ENCODE results near the gene RHBDL1. TPM values are rescaled to one million over a fixed set of nuclear protein-coding genes. Genes with fewer than 3 reads are reported as not detected.

The RHBDL1 gene
- total and polyA plus RNA-seq, 2 donors (not counting 1 experiment from before 2014, with no cell fraction given) = 0.76 to 7.1 TPM

DNA sequence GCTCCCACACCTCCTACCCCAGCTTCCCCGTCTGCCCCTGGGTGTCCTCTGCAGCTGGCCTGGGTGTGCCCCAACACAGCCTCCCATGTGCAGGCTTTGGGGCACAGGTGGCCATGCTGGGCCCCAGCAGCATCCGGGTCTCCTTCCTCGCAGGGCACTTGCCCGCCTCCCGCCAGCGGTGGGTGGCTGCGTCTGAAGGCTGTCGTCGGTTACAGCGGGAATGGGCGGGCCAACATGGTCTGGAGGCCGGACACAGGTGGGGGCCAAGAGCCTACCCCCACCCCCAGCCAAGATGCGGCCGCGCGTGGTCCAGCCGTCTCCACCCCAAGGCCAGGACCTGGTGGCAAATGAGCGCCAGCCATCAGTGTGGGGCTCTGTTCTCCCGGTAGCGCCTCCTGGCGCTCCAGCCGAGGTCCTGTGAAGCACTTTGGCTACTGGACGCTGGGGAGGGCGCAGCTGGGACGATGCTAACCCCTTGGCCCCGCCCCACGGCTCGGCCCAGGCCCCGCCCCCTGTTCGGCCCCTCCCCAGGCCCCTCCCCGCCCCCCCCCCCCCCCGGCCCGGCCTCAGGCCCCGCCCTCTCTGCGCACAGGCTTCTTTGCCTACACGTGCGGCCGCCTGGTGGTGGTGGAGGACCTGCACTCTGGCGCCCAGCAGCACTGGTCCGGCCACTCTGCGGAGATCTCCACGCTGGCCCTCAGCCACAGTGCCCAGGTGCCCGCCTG is 14.8 kb upstream of the RHBDL1 start:
- Histone ChIP-seq H3K27ac (ENCODE audit: insufficient read depth, low read length) (no peak overlapping the region), H4K20me1 (ENCODE audit: control insufficient read depth, extremely low read depth, insufficient read depth, low read length) (no peaks in the 10 kb centered on the region), H3K27me3 (ENCODE audit: control insufficient read depth, insufficient read depth, low read length) (no peaks in the 10 kb centered on the region), H2AFZ (ENCODE audit: low read length) (no peak overlapping the region), H3K9ac (ENCODE audit: insufficient read depth, low read length) (no peak overlapping the region), H3K79me2 (ENCODE audit: control insufficient read depth, insufficient read depth, low read length) (no peaks in the 10 kb centered on the region), H3K9me3 (ENCODE audit: control insufficient read depth, insufficient read depth, low read depth, low read length) (no peaks in the 10 kb centered on the region), H3K4me2 (ENCODE audit: extremely low read depth, insufficient read depth, low read length) (no peak overlapping the region), H3K4me3 (replicated peaks in 1 of 4; ENCODE audit: control extremely low read depth in 1 of 4, insufficient read depth in 1 of 4, low read depth in 3 of 4, low read length in 4 of 4) (no peak overlapping the region), H3K4me1 (ENCODE audit: control insufficient read depth, extremely low read depth, insufficient read depth, low read length) (no peaks in the 10 kb centered on the region), H3K36me3 (ENCODE audit: control insufficient read depth, insufficient read depth, low read length) (peaks cover 10% of the 10 kb centered on the region)
- TF ChIP-seq, protein P1, sequence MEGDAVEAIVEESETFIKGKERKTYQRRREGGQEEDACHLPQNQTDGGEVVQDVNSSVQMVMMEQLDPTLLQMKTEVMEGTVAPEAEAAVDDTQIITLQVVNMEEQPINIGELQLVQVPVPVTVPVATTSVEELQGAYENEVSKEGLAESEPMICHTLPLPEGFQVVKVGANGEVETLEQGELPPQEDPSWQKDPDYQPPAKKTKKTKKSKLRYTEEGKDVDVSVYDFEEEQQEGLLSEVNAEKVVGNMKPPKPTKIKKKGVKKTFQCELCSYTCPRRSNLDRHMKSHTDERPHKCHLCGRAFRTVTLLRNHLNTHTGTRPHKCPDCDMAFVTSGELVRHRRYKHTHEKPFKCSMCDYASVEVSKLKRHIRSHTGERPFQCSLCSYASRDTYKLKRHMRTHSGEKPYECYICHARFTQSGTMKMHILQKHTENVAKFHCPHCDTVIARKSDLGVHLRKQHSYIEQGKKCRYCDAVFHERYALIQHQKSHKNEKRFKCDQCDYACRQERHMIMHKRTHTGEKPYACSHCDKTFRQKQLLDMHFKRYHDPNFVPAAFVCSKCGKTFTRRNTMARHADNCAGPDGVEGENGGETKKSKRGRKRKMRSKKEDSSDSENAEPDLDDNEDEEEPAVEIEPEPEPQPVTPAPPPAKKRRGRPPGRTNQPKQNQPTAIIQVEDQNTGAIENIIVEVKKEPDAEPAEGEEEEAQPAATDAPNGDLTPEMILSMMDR (conservative IDR thresholded peaks at IDR 0.05 in 1 of 2, IDR thresholded peaks at IDR 0.05 in 1 of 2; ENCODE audit: low read depth in 1 of 2, low read length in 2 of 2) = peak; percentile 37 to 48
- no peak for TF ChIP-seq EZH2 (IDR thresholded peaks at IDR 0.05; ENCODE audit: low read length, missing control alignments)
- peak; percentile 60 to 80 for DNase-seq (ENCODE audit: low read depth in 2 of 2)

DNA sequence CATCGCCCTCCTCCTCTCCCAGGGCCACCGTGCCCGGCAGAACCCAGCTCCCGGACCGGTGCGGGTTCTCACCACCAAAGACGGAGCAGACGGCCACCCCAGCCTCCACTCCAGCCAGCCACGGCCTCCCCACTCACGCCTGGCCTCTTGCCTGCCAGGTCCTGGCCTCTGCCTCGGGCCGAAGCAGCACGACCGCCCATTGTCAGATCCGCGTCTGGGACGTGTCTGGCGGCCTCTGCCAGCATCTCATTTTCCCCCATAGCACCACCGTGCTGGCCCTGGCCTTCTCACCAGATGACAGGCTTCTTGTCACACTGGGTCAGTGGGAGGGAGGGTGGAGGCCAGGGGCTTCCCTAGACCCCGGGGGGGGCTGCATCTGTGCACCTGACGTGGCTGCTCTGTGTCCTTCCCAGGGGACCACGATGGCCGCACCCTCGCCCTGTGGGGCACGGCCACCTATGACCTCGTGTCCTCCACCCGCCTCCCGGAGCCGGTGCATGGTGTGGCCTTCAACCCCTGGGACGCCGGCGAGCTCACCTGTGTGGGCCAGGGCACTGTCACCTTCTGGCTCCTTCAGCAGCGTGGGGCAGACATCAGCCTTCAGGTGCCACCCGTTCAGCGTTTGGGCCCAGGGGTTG is 14.2 kb upstream of the RHBDL1 start:
- Histone ChIP-seq H3K4me3 (replicated peaks in 1 of 4; ENCODE audit: control extremely low read depth in 1 of 4, insufficient read depth in 1 of 4, low read depth in 3 of 4, low read length in 4 of 4) (no peak overlapping the region), H3K27ac (ENCODE audit: insufficient read depth, low read length) (no peak overlapping the region), H2AFZ (ENCODE audit: low read length) (no peak overlapping the region)

DNA sequence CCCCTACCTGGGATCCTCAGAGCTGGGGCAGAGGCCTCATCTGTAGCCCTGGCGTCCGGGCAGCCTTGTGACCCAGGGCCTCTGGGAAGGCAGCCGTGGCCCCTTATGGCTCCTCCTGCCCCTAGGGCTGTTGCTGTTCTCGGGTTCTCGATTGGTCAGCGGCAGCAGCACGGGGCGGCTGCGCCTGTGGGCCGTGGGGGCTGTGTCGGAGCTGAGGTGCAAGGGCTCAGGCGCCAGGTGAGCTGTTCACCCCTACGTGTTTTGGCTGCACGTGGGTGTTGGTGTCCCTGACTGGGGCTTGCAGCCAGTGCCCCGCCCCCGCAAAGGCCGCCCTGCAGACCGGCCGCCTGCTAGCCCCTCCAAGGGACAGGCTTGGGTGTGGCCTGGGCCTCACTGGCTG is 13.4 kb upstream of the RHBDL1 start:
- no peak overlapping the region for H3K4me2 ChIP-seq (ENCODE audit: extremely low read depth, insufficient read depth, low read length)
- no peaks in the 10 kb centered on the region for H3K9me3 ChIP-seq (ENCODE audit: control insufficient read depth, insufficient read depth, low read depth, low read length)
- H3K4me1 ChIP-seq (ENCODE audit: control insufficient read depth, extremely low read depth, insufficient read depth, low read length) = no peaks in the 10 kb centered on the region
- H3K79me2 ChIP-seq (ENCODE audit: control insufficient read depth, insufficient read depth, low read length) = no peaks in the 10 kb centered on the region
- DNase-seq (ENCODE audit: low read depth in 2 of 2) = no peak
- no peak overlapping the region for H3K9ac ChIP-seq (ENCODE audit: insufficient read depth, low read length)
- no peak overlapping the region for H3K27ac ChIP-seq (ENCODE audit: insufficient read depth, low read length)
- H3K4me3 ChIP-seq (replicated peaks in 1 of 4; ENCODE audit: control extremely low read depth in 1 of 4, insufficient read depth in 1 of 4, low read depth in 3 of 4, low read length in 4 of 4) = no peak overlapping the region
- H3K36me3 ChIP-seq (ENCODE audit: control insufficient read depth, insufficient read depth, low read length) = peaks cover 9% of the 10 kb centered on the region
- no peak overlapping the region for H2AFZ ChIP-seq (ENCODE audit: low read length)
- TF ChIP-seq EZH2 (IDR thresholded peaks at IDR 0.05; ENCODE audit: low read length, missing control alignments) = no peak
- TF ChIP-seq, protein P1 (conservative IDR thresholded peaks at IDR 0.05 in 1 of 2, IDR thresholded peaks at IDR 0.05 in 1 of 2; ENCODE audit: low read depth in 1 of 2, low read length in 2 of 2) = no peak
- H4K20me1 ChIP-seq (ENCODE audit: control insufficient read depth, extremely low read depth, insufficient read depth, low read length) = no peaks in the 10 kb centered on the region
- H3K27me3 ChIP-seq (ENCODE audit: control insufficient read depth, insufficient read depth, low read length) = no peaks in the 10 kb centered on the region

More for the DNA sequence above, 14.2 kb upstream of the RHBDL1 start:
- H3K36me3 ChIP-seq (ENCODE audit: control insufficient read depth, insufficient read depth, low read length) = peaks cover 10% of the 10 kb centered on the region
- no peaks in the 10 kb centered on the region for H3K27me3 ChIP-seq (ENCODE audit: control insufficient read depth, insufficient read depth, low read length)
- H4K20me1 ChIP-seq (ENCODE audit: control insufficient read depth, extremely low read depth, insufficient read depth, low read length) = no peaks in the 10 kb centered on the region
- DNase-seq (ENCODE audit: low read depth in 2 of 2) = no peak
- TF ChIP-seq, protein P1 (conservative IDR thresholded peaks at IDR 0.05 in 1 of 2, IDR thresholded peaks at IDR 0.05 in 1 of 2; ENCODE audit: low read depth in 1 of 2, low read length in 2 of 2) = no peak
- no peak for TF ChIP-seq EZH2 (IDR thresholded peaks at IDR 0.05; ENCODE audit: low read length, missing control alignments)
- H3K4me1 ChIP-seq (ENCODE audit: control insufficient read depth, extremely low read depth, insufficient read depth, low read length) = no peaks in the 10 kb centered on the region
- H3K4me2 ChIP-seq (ENCODE audit: extremely low read depth, insufficient read depth, low read length) = no peak overlapping the region
- H3K9me3 ChIP-seq (ENCODE audit: control insufficient read depth, insufficient read depth, low read depth, low read length) = no peaks in the 10 kb centered on the region
- no peaks in the 10 kb centered on the region for H3K79me2 ChIP-seq (ENCODE audit: control insufficient read depth, insufficient read depth, low read length)
- H3K9ac ChIP-seq (ENCODE audit: insufficient read depth, low read length) = peak overlapping the region; percentile 7

Measured in fibroblast of lung (primary cell).